WTC11 (cell line): ENCODE results near the gene SLC24A3. TPM values are rescaled to one million over a fixed set of nuclear protein-coding genes. Genes with fewer than 3 reads are reported as not detected.

Experiments used
- ATAC-seq: fragments of 200-7000 bp; cut with Tn5 transposase; 2 replicates; pipeline ENCODE4 v1.10.0; 2021; ENCODE audit warnings: mild to moderate bottlenecking, moderate library complexity
- CTCF ChIA-PET: fragments of 300-600 bp; sonication (Branson Sonifier 250); formaldehyde crosslinking; loops from one replicate; lab custom pipeline; 2021; ENCODE audit warnings: antibody characterized with exemption; lab: Charles Lee
- POLR2A ChIA-PET: fragments of 350-600 bp; sonication (Branson Sonifier 250); formaldehyde crosslinking; loops from one replicate; lab custom pipeline; 2021; ENCODE audit warnings: antibody characterized with exemption; lab: Charles Lee
- DNase-seq: peaks from one replicate; pipeline ENCODE4 v3.0.0; 2021; ENCODE audit warnings: low spot score
- H3K27ac Mint-ChIP-seq: 2 replicates; pipeline ENCODE4 v1.8.0; 2021; ENCODE audit warnings: mixed read lengths
- H3K27me3 Mint-ChIP-seq: 2 replicates; pipeline ENCODE4 v1.8.0; 2021; ENCODE audit warnings: low read depth, mild to moderate bottlenecking, moderate library complexity, mixed read lengths
- H3K36me3 Mint-ChIP-seq: 2 replicates; pipeline ENCODE4 v1.8.0; 2021; ENCODE audit warnings: mixed read lengths
- H3K4me1 Mint-ChIP-seq: 2 replicates; pipeline ENCODE4 v1.8.0; 2022; ENCODE audit warnings: mixed read lengths
- H3K4me3 Mint-ChIP-seq: 2 replicates; pipeline ENCODE4 v1.8.0; 2021; ENCODE audit warnings: mild to moderate bottlenecking, moderate library complexity, mixed read lengths
- H3K9me3 Mint-ChIP-seq: 2 replicates; pipeline ENCODE4 v1.8.0; 2021; ENCODE audit warnings: mixed read lengths
- E2F5 ChIP-seq: sonication (generic); formaldehyde crosslinking; IDR thresholded peaks from 2 replicates; pipeline ENCODE4 v1.8.1; 2022; ENCODE audit warnings: mild to moderate bottlenecking, moderate library complexity, missing genetic modification reagents
- ESRRA ChIP-seq: sonication (generic); formaldehyde crosslinking; IDR thresholded peaks from 2 replicates; pipeline ENCODE4 v1.8.1; 2022; ENCODE audit warnings: mild to moderate bottlenecking, missing genetic modification reagents, borderline replicate concordance
- FOXK1 ChIP-seq: sonication (generic); formaldehyde crosslinking; IDR thresholded peaks from 2 replicates; pipeline ENCODE4 v1.8.0; 2022; ENCODE audit warnings: mild to moderate bottlenecking, moderate library complexity, missing genetic modification reagents
- FOXP4 ChIP-seq: sonication (generic); formaldehyde crosslinking; IDR thresholded peaks from 2 replicates; pipeline ENCODE4 v1.8.0; 2022; ENCODE audit warnings: mild to moderate bottlenecking, missing genetic modification reagents
- IRF2 ChIP-seq: sonication (generic); formaldehyde crosslinking; IDR thresholded peaks from 2 replicates; pipeline ENCODE4 v1.8.0; 2022; ENCODE audit warnings: low read depth, missing genetic modification reagents, borderline replicate concordance
- NR2C2 ChIP-seq: sonication (generic); formaldehyde crosslinking; IDR thresholded peaks from 2 replicates; pipeline ENCODE4 v1.8.0; 2022; ENCODE audit warnings: mild to moderate bottlenecking, missing genetic modification reagents
- RELA ChIP-seq: sonication (generic); formaldehyde crosslinking; IDR thresholded peaks from 2 replicates; pipeline ENCODE4 v1.8.1; 2022; ENCODE audit warnings: missing genetic modification reagents, mild to moderate bottlenecking, borderline replicate concordance
- SMAD3 ChIP-seq: sonication (generic); formaldehyde crosslinking; IDR thresholded peaks from 2 replicates; pipeline ENCODE4 v1.8.0; 2022; ENCODE audit warnings: missing genetic modification reagents, mild to moderate bottlenecking, borderline replicate concordance
- SMAD4 ChIP-seq: sonication (generic); formaldehyde crosslinking; IDR thresholded peaks from 2 replicates; pipeline ENCODE4 v1.8.0; 2022; ENCODE audit warnings: mild to moderate bottlenecking, missing genetic modification reagents
- ZBTB21 ChIP-seq: sonication (generic); formaldehyde crosslinking; IDR thresholded peaks from 2 replicates; pipeline ENCODE4 v1.8.1; 2023; ENCODE audit warnings: mild to moderate bottlenecking, missing genetic modification reagents, borderline replicate concordance
- ZMAT4 ChIP-seq: fragments of 250-450 bp; sonication (Bioruptor Pico); IDR thresholded peaks from 2 replicates; pipeline ENCODE4 v1.9.0; 2021; ENCODE audit warnings: mild to moderate bottlenecking
- ZSCAN18 ChIP-seq: fragments of 250-450 bp; sonication (Bioruptor Pico); IDR thresholded peaks from 2 replicates; pipeline ENCODE4 v2.1.2; 2022; ENCODE audit warnings: mild to moderate bottlenecking, moderate library complexity
- total RNA-seq: library from RNA; stranded (reverse); gene quantifications from 3 replicates; pipeline ENCODE4 v1.2.3, GENCODE V29; 2021
- TF ChIP-seq, protein P1 (sequence below): sonication (generic); formaldehyde crosslinking; IDR thresholded peaks from 2 replicates; pipeline ENCODE4 v1.8.1; 2023; ENCODE audit warnings: mild to moderate bottlenecking, missing genetic modification reagents, moderate library complexity
- TF ChIP-seq, protein P2 (sequence below): fragments of 250-450 bp; sonication (Bioruptor Pico); IDR thresholded peaks from 2 replicates; pipeline ENCODE4 v1.8.0; 2021; ENCODE audit warnings: mild to moderate bottlenecking
- TF ChIP-seq, protein P3 (sequence below): sonication (generic); formaldehyde crosslinking; IDR thresholded peaks from 2 replicates; pipeline ENCODE4 v1.8.1; 2022; ENCODE audit warnings: low read depth, mild to moderate bottlenecking, moderate library complexity, missing genetic modification reagents, borderline replicate concordance
- TF ChIP-seq, protein P4 (sequence below): fragments of 250-450 bp; sonication (Bioruptor Pico); IDR thresholded peaks from 2 replicates; pipeline ENCODE4 v1.9.0; 2021; ENCODE audit warnings: moderate library complexity, mild to moderate bottlenecking, inconsistent platforms, borderline replicate concordance

Gene SLC24A3
- total RNA-seq, 1 experiment from 2014 or later = 5.7 TPM

GRCh38 chr20:19408971-19409370, 196.5 kb downstream of the SLC24A3 start (continued):
- TF ChIP-seq RELA (CRISPR knock-in tag) (no peak), NR2C2 (CRISPR knock-in tag) (no peak)
- TF ChIP-seq, protein P1, sequence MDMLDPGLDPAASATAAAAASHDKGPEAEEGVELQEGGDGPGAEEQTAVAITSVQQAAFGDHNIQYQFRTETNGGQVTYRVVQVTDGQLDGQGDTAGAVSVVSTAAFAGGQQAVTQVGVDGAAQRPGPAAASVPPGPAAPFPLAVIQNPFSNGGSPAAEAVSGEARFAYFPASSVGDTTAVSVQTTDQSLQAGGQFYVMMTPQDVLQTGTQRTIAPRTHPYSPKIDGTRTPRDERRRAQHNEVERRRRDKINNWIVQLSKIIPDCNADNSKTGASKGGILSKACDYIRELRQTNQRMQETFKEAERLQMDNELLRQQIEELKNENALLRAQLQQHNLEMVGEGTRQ (CRISPR knock-in tag) = no peak

DNA sequence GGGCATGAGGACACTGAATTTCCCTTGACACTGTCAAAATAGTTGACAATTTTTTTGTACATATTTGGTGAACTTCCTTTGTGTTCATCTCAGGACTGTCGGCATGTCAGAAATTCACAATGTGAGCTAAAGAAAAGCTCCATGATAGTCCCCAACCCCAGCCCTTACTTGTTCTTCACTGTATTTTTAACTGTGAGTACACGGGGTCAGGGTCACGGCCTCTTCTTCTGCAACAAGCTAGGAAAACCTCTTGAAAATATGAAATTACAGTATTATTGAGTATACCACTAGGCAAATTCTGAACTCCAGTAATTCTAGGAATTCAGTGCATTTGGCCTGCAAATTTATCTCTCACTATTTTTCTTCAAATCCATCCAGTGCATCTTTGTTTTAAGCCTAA, 199.4 kb downstream of the SLC24A3 start:
- ChIA-PET CTCF (no interaction called here), POLR2A (no interaction called here)
- peaks cover 28% of the 10 kb centered on the region for H3K9me3 Mint-ChIP-seq
- H3K27me3 Mint-ChIP-seq = no peaks in the 10 kb centered on the region; the same call in 1 of the 2 replicates
- H3K4me1 Mint-ChIP-seq = peaks cover 33% of the 10 kb centered on the region
- no peak overlapping the region for H3K27ac Mint-ChIP-seq
- TF ChIP-seq ZMAT4 (CRISPR knock-in tag) (no peak), FOXP4 (CRISPR knock-in tag) (no peak), SMAD3 (CRISPR knock-in tag) (no peak), ESRRA (no peak), ZBTB21 (CRISPR knock-in tag) (no peak), SMAD4 (CRISPR knock-in tag) (no peak), E2F5 (CRISPR knock-in tag) (no peak), ZSCAN18 (CRISPR knock-in tag) (no peak), IRF2 (CRISPR knock-in tag) (no peak), FOXK1 (no peak)
- TF ChIP-seq, protein P2, sequence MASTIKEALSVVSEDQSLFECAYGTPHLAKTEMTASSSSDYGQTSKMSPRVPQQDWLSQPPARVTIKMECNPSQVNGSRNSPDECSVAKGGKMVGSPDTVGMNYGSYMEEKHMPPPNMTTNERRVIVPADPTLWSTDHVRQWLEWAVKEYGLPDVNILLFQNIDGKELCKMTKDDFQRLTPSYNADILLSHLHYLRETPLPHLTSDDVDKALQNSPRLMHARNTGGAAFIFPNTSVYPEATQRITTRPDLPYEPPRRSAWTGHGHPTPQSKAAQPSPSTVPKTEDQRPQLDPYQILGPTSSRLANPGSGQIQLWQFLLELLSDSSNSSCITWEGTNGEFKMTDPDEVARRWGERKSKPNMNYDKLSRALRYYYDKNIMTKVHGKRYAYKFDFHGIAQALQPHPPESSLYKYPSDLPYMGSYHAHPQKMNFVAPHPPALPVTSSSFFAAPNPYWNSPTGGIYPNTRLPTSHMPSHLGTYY (CRISPR knock-in tag) = no peak
- TF ChIP-seq, protein P3, sequence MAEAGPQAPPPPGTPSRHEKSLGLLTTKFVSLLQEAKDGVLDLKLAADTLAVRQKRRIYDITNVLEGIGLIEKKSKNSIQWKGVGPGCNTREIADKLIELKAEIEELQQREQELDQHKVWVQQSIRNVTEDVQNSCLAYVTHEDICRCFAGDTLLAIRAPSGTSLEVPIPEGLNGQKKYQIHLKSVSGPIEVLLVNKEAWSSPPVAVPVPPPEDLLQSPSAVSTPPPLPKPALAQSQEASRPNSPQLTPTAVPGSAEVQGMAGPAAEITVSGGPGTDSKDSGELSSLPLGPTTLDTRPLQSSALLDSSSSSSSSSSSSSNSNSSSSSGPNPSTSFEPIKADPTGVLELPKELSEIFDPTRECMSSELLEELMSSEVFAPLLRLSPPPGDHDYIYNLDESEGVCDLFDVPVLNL (CRISPR knock-in tag) = no peak
- TF ChIP-seq, protein P4, sequence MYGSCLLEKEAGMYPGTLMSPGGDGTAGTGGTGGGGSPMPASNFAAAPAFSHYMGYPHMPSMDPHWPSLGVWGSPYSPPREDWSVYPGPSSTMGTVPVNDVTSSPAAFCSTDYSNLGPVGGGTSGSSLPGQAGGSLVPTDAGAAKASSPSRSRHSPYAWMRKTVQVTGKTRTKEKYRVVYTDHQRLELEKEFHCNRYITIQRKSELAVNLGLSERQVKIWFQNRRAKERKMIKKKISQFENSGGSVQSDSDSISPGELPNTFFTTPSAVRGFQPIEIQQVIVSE = no peak
- TF ChIP-seq, all 79 proteins: peak for 0
- Mint-ChIP-seq H3K4me3 (no peak overlapping the region), H3K36me3 (peaks cover 3% of the 10 kb centered on the region)
- ATAC-seq (no peak), DNase-seq (no peak)
